ENCODE measurements around the gene HCFC1. TPM values are rescaled to one million over a fixed set of nuclear protein-coding genes. Genes with fewer than 3 reads are reported as not detected.

The HCFC1 gene
- total RNA-seq, 1 donor from 2014 or later: 45.3 TPM

DNA sequence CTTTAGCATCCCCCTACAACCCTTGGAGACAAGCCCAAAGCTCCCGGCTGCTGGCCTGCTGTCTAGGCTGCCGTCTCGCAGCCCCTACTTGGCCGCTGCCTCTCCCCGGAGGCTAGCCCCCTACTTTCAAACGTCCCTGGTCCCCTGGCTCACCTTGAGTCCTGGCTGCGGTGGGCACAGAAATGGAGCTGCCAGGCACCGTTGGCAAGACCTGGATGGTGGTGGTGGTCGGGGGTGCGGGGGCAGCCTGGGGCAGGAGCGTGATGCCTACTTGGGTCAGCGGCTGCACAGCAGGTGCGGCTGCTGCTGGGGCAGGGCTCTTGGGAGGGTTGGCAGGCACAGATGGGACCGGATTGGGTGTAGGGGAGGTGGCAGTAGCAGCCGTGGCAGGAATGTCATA lies 12.0 kb downstream of the HCFC1 start:
- DNase-seq (ENCODE audit: low spot score): no peak

DNA sequence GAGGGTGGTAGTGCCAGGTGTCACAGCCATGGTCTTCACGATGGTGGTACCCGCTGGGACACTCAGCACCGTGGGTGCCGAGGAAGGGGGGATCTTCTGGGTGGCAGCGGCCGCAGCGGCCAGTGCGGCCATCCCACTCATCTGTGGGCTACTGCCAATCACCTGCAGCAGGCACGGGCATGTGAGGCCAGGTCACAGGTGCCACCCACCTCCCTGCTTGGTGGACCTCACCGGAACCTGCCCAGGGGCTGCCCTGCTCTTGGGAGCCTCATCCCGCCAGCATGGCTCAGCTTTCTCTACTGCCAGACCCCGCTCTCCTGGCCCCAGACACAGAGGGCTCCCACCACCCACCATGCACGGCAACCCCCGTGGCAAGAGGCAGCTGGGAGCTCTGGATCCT lies 13.0 kb downstream of the HCFC1 start:
- DNase-seq (ENCODE audit: low spot score): no peak

GRCh38 chrX:153957224-153957623 lies 14.4 kb downstream of the HCFC1 start:
- no peak for DNase-seq (ENCODE audit: low spot score)

- DNase-seq (ENCODE audit: low spot score): no peak
Observed at GRCh38 chrX:153956044-153956907, 15.3 kb downstream of the HCFC1 start.

- DNase-seq (ENCODE audit: low spot score): no peak
Observed at GRCh38 chrX:153955228-153955732, 16.3 kb downstream of the HCFC1 start.

- no peak for DNase-seq (ENCODE audit: low spot score)
Observed at GRCh38 chrX:153954558-153955227, 16.9 kb downstream of the HCFC1 start.

DNA sequence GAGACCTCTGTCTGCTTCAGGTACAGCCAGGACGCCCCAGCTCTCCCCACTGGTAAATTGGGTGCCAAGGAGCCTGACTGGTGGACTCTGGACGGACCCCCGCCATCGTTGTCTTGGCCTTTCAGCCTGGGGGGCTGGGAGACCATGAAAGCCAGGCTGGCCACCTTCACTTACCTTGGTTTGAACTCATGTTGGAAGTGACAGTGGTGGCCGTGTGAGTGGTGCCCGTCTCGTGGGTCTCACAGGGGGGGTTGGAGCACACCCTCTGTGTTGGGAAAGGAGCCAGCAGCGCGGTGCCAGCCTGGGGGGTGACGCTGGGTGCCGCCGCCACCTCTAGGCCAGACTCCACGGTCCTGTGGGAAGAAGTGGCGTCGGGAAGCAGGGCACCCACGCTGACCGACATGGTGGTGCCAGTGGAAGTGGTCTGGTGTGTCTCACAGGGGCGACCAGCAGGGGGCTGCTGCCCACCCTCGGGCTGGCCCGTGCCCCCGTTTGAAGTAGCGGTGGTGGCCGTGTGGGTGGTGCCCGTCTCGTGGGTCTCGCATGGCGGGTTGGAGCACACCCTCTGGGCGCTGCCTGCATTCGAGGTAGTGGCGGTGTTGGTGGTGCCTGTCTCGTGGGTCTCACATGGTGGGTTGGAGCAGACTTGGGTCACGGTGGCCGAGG lies 17.6 kb downstream of the HCFC1 start:
- no peak for DNase-seq (ENCODE audit: low spot score)

DNA sequence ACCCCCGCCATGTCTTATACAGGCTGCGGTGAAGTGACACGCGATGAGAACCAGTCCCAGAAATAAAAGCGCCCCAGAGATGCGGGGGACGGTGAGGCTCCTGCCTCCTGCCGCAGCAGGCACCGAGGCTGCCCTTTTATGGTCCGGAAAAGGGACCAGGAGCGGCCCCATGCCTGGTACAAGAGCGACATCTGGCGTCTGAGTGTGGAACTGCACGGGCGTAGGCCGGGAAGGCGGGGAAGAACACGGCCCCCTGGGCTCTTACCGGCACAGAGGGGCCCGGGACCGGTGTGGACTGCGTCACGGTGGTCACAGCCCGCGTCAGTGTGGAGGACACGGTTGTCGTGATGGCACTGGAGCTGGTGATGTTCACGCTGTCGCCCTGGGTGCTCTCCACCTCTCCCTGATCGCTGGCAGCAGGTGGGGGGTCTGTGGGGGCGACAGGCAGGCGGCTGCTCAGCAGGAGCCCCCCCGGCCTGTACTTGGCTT lies 18.2 kb downstream of the HCFC1 start:
- no peak for DNase-seq (ENCODE audit: low spot score)

DNA sequence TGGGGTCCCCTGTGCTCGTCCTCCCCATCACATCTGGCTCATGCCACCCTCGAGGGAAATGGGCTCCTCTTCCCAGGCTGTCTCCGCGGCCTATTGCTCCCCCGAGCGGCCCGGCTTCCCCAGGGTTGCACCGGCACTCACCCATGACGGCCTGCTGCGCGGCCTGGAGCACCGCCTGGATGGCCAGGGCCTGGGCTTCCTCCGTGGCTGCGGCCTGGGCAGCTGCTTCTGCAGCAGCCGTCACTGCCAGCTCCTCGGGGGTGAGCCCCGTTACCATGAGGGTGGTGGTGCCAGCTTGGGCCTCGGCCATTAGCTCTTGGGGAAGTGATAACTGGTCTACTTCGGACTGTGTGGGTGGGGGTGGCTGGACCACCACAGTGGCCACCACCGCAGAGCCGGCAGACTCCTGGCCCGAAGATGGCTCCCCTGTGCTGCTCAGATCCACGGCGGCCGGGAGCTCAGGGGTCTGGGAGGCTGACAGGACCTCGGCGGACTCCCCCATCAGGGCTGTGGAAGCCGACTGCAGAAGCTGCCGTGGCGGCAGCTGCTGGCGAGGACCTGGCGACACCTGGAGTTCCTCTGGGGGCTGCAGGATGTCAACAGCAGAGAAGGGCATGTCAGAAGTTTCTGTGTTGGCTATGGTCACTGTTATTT lies 19.1 kb downstream of the HCFC1 start:
- DNase-seq (ENCODE audit: low spot score): no peak

- DNase-seq (ENCODE audit: low spot score): no peak
Observed at GRCh38 chrX:153951683-153952372, 19.8 kb downstream of the HCFC1 start.

GRCh38 chrX:153950127-153950526 lies 21.5 kb downstream of the HCFC1 start:
- DNase-seq (ENCODE audit: low spot score): no peak

GRCh38 chrX:153948847-153949805 lies 22.5 kb downstream of the HCFC1 start:
- no peak for DNase-seq (ENCODE audit: low spot score)

GRCh38 chrX:153948002-153948466 lies 23.6 kb downstream of the HCFC1 start:
- DNase-seq (ENCODE audit: low spot score): no peak

DNA sequence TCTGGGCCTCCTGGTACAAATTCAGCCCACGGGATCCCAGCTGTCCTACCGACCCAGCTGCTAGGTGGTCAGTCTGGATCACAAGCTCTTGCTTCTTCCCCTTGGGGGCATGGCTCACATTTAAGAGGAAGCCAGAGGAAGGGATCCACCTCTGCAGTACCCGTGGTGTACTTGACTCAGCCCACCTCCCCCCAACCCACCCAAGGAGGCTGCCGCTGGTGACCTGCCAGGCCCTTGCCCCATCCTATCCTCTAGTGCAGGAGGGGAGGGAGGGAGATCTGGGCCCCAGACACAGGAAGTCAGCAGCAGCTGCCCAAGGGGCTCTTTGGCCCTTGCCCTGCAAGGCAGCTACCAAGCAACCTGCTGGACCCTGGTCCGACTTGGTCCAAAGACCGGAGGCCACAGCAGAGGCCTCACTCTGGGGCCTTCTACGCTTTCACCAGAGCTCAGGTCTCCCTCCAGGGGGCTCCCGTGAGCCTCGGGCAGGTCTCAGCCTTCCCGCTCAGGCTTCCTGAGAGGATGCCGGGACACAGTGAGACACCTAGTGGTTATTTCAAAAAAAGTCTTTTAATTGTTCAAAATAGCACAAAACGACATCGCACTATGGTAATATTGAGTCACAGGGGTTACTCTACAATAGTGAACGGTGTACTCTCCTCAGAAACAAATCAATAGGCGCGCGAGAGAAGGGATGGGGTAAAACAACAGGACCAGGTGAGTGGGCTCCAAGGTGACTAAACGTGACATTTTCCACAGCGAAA lies 24.4 kb downstream of the HCFC1 start:
- DNase-seq (ENCODE audit: low spot score): no peak

GRCh38 chrX:153945956-153946943 lies 25.4 kb downstream of the HCFC1 start:
- no peak for DNase-seq (ENCODE audit: low spot score)

DNA sequence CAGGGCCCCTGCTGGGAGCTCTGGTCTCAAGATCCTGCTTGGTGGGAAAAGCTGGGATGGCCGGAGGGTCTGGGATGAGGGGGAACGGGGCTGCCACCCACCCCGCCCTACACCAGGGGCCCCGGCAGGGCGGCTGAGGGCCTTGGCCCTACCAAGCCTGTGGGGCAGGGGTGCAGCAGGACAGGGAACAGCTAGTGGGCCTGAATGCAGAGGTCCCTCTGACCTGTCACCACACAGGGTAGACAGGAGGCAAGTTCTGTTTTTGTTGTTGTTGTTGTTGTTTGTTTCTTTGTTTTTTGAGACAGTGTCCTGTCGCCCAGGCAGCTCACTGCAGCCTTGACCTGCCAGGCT lies 26.8 kb downstream of the HCFC1 start:
- DNase-seq (ENCODE audit: low spot score): no peak

GRCh38 chrX:153944140-153944799 lies 27.3 kb downstream of the HCFC1 start, which contains the start of gene RENBP:
Gene RENBP, minus strand, starts transcription at chrX:153944643. Its CDS starts 33 bp downstream, at chrX:153944610.
- no peak for DNase-seq (ENCODE audit: low spot score)
